ENCODE measurements around the gene UBE2E3.

Gene UBE2E3

GRCh38 chr2:180971811-180972210 lies 8.6 kb upstream of the UBE2E3 start:
- H3K14ac ChIP-seq (ENCODE audit: low read length in 2 of 2) = no peak overlapping the region

DNA sequence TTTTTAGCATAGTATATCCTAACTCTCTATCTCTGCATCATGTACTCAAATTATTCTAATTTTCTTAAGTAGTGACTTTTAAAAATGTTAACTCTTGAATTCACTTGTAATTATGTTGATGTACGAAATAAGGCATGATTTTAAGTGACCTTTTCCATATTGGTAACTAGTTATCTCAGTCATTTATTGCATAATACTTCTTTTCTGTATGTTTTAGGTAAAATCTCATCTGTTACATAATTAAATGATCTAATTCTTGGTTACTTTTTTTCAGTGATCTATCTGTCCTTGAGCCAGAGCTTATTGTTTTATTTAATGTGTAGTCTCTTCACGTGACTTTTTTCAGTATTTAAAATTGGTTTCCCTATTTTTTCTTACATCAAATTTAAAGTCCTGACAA lies 4.8 kb upstream of the UBE2E3 start:
- Histone ChIP-seq H4K8ac (ENCODE audit: low read length) (no peak overlapping the region), H3K4me1 (ENCODE audit: control insufficient read depth, insufficient read depth, low read depth, low read length) (peaks cover 3% of the 10 kb centered on the region), H3K14ac (ENCODE audit: low read length in 2 of 2) (no peak overlapping the region), H2AK5ac (ENCODE audit: low read length, severe bottlenecking) (no peak overlapping the region), H3K4me2 (ENCODE audit: low read length, poor library complexity, severe bottlenecking) (no peak overlapping the region), H4K91ac (ENCODE audit: low read length) (no peak overlapping the region), H3K18ac (ENCODE audit: low read depth in 1 of 2, low read length in 2 of 2) (no peak overlapping the region), H3K4ac (ENCODE audit: low read depth in 1 of 2, low read length in 2 of 2) (no peak overlapping the region), H3K27ac (ENCODE audit: low read length, poor library complexity, severe bottlenecking) (no peak overlapping the region), H2BK12ac (ENCODE audit: low read length in 2 of 2) (no peak overlapping the region), H2BK120ac (ENCODE audit: low read depth, low read length) (no peak overlapping the region), H3K27me3 (ENCODE audit: control insufficient read depth in 1 of 2, insufficient read depth in 1 of 2, low read length in 2 of 2) (no peaks in the 10 kb centered on the region), H3K23ac (ENCODE audit: low read length in 2 of 2) (no peak overlapping the region), H3K4me3 (ENCODE audit: insufficient read depth in 1 of 2, low read depth in 1 of 2, low read length in 2 of 2) (no peak overlapping the region), H2BK5ac (ENCODE audit: low read depth, low read length, poor library complexity, severe bottlenecking) (no peak overlapping the region), H3K36me3 (ENCODE audit: control insufficient read depth in 1 of 2, insufficient read depth in 2 of 2, low read depth in 1 of 2, low read length in 2 of 2) (no peaks in the 10 kb centered on the region), H3K9me3 (ENCODE audit: control insufficient read depth, low read length) (no peaks in the 10 kb centered on the region), H2BK15ac (ENCODE audit: low read depth, poor library complexity, severe bottlenecking) (no peak overlapping the region), H2AFZ (ENCODE audit: low read depth, low read length) (no peak overlapping the region), H3K79me1 (replicated peaks; ENCODE audit: low read length, poor library complexity, severe bottlenecking) (no peaks in the 10 kb centered on the region), H3K9ac (ENCODE audit: low read length) (no peak overlapping the region)
- no CpG with 5 or more reads among the region's 2 CpGs for WGBS
- DNase-seq = no peak

More at GRCh38 chr2:180971811-180972210, 8.6 kb upstream of the UBE2E3 start:
- Histone ChIP-seq H3K4me3 (ENCODE audit: insufficient read depth in 1 of 2, low read depth in 1 of 2, low read length in 2 of 2) (no peak overlapping the region), H2BK15ac (ENCODE audit: low read depth, poor library complexity, severe bottlenecking) (no peak overlapping the region), H3K36me3 (ENCODE audit: control insufficient read depth in 1 of 2, insufficient read depth in 2 of 2, low read depth in 1 of 2, low read length in 2 of 2) (no peaks in the 10 kb centered on the region), H3K4me1 (ENCODE audit: control insufficient read depth, insufficient read depth, low read depth, low read length) (no peaks in the 10 kb centered on the region), H2BK120ac (ENCODE audit: low read depth, low read length) (no peak overlapping the region), H3K27ac (ENCODE audit: low read length, poor library complexity, severe bottlenecking) (no peak overlapping the region), H3K23ac (ENCODE audit: low read length in 2 of 2) (no peak overlapping the region), H4K91ac (ENCODE audit: low read length) (no peak overlapping the region), H3K4me2 (ENCODE audit: low read length, poor library complexity, severe bottlenecking) (no peak overlapping the region), H2AFZ (ENCODE audit: low read depth, low read length) (no peak overlapping the region), H3K18ac (ENCODE audit: low read depth in 1 of 2, low read length in 2 of 2) (no peak overlapping the region), H3K27me3 (ENCODE audit: control insufficient read depth in 1 of 2, insufficient read depth in 1 of 2, low read length in 2 of 2) (no peaks in the 10 kb centered on the region), H3K4ac (ENCODE audit: low read depth in 1 of 2, low read length in 2 of 2) (no peak overlapping the region), H2BK12ac (ENCODE audit: low read length in 2 of 2) (no peak overlapping the region), H2BK5ac (ENCODE audit: low read depth, low read length, poor library complexity, severe bottlenecking) (no peak overlapping the region), H3K9ac (ENCODE audit: low read length) (no peak overlapping the region), H3K9me3 (ENCODE audit: control insufficient read depth, low read length) (no peaks in the 10 kb centered on the region), H4K8ac (ENCODE audit: low read length) (no peak overlapping the region), H2AK5ac (ENCODE audit: low read length, severe bottlenecking) (no peak overlapping the region), H3K79me1 (replicated peaks; ENCODE audit: low read length, poor library complexity, severe bottlenecking) (no peaks in the 10 kb centered on the region)
- DNase-seq = no peak
- no CpG with 5 or more reads among the region's 1 CpG for WGBS

GRCh38 chr2:180978903-180979748 lies 1.3 kb upstream of the UBE2E3 start:
- Histone ChIP-seq H3K79me1 (replicated peaks; ENCODE audit: low read length, poor library complexity, severe bottlenecking) (no peaks in the 10 kb centered on the region), H3K4me2 (ENCODE audit: low read length, poor library complexity, severe bottlenecking) (peak overlapping the region; percentile 87), H3K4ac (ENCODE audit: low read depth in 1 of 2, low read length in 2 of 2) (peak overlapping the region in 1 of 2 experiments; percentile 98), H3K4me1 (ENCODE audit: control insufficient read depth, insufficient read depth, low read depth, low read length) (peaks cover 3% of the 10 kb centered on the region), H3K18ac (ENCODE audit: low read depth in 1 of 2, low read length in 2 of 2) (peak overlapping the region in 1 of 2 experiments; percentile 100), H2BK12ac (ENCODE audit: low read length in 2 of 2) (peak overlapping the region in 1 of 2 experiments; percentile 23), H3K4me3 (ENCODE audit: insufficient read depth in 1 of 2, low read depth in 1 of 2, low read length in 2 of 2) (peak overlapping the region in 1 of 2 experiments; percentile 77), H4K8ac (ENCODE audit: low read length) (peak overlapping the region; percentile 41), H3K27me3 (ENCODE audit: control insufficient read depth in 1 of 2, insufficient read depth in 1 of 2, low read length in 2 of 2) (no peaks in the 10 kb centered on the region), H4K91ac (ENCODE audit: low read length) (no peak overlapping the region), H2BK120ac (ENCODE audit: low read depth, low read length) (no peak overlapping the region), H3K14ac (ENCODE audit: low read length in 2 of 2) (no peak overlapping the region), H3K27ac (ENCODE audit: low read length, poor library complexity, severe bottlenecking) (peak overlapping the region; percentile 99), H2BK5ac (ENCODE audit: low read depth, low read length, poor library complexity, severe bottlenecking) (no peak overlapping the region), H3K9ac (ENCODE audit: low read length) (peak overlapping the region; percentile 84), H3K36me3 (ENCODE audit: control insufficient read depth in 1 of 2, insufficient read depth in 2 of 2, low read depth in 1 of 2, low read length in 2 of 2) (peaks cover 0 to 16% of the 10 kb centered on the region in 2 experiments), H2AK5ac (ENCODE audit: low read length, severe bottlenecking) (peak overlapping the region; percentile 77), H3K9me3 (ENCODE audit: control insufficient read depth, low read length) (no peaks in the 10 kb centered on the region), H3K23ac (ENCODE audit: low read length in 2 of 2) (no peak overlapping the region), H2AFZ (ENCODE audit: low read depth, low read length) (no peak overlapping the region), H2BK15ac (ENCODE audit: low read depth, poor library complexity, severe bottlenecking) (no peak overlapping the region)
- 49% methylated on average over 6 of the region's 7 CpGs for WGBS
- peak; percentile 79 for DNase-seq

DNA sequence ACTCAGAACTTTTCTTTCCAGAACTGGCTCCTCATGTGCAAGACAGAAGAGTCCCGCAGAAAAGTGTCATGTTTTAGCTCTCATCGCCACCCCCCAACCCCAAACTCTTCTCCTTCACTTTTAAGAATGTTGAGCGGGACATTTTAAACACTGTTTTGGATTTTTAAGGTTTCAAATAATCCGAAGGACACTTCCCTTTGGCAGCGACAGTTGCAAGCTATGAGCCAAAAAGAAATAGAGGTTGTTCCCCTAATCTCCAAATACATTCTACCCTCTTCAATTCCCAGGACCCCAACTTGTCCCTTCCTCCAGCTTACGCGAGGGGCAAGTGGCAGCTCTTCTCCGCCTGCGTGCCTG lies 678 bp upstream of the UBE2E3 start:
- peak overlapping the region; percentile 72 for H2AFZ ChIP-seq (ENCODE audit: low read depth, low read length)
- no peak overlapping the region for H3K23ac ChIP-seq (ENCODE audit: low read length in 2 of 2)
- WGBS = 33% methylated on average over 7 of the region's 9 CpGs

More for the DNA sequence above, 678 bp upstream of the UBE2E3 start:
- peaks cover 0 to 22% of the 10 kb centered on the region in 2 experiments for H3K36me3 ChIP-seq (ENCODE audit: control insufficient read depth in 1 of 2, insufficient read depth in 2 of 2, low read depth in 1 of 2, low read length in 2 of 2)
- H4K8ac ChIP-seq (ENCODE audit: low read length) = peak overlapping the region; percentile 100
- H3K79me1 ChIP-seq (replicated peaks; ENCODE audit: low read length, poor library complexity, severe bottlenecking) = no peaks in the 10 kb centered on the region
- H3K14ac ChIP-seq (ENCODE audit: low read length in 2 of 2) = peak overlapping the region in 1 of 2 experiments; percentile 53
- H3K4me1 ChIP-seq (ENCODE audit: control insufficient read depth, insufficient read depth, low read depth, low read length) = peaks cover 3% of the 10 kb centered on the region
- H3K4me2 ChIP-seq (ENCODE audit: low read length, poor library complexity, severe bottlenecking) = peak overlapping the region; percentile 87
- H2BK120ac ChIP-seq (ENCODE audit: low read depth, low read length) = peak overlapping the region; percentile 99
- H3K27ac ChIP-seq (ENCODE audit: low read length, poor library complexity, severe bottlenecking) = peak overlapping the region; percentile 99
- peak overlapping the region; percentile 98 for H2BK15ac ChIP-seq (ENCODE audit: low read depth, poor library complexity, severe bottlenecking)
- H3K4ac ChIP-seq (ENCODE audit: low read depth in 1 of 2, low read length in 2 of 2) = peak overlapping the region; percentile 95 to 98
- peak overlapping the region; percentile 84 for H3K9ac ChIP-seq (ENCODE audit: low read length)
- no peak for DNase-seq
- no peaks in the 10 kb centered on the region for H3K9me3 ChIP-seq (ENCODE audit: control insufficient read depth, low read length)
- H2BK12ac ChIP-seq (ENCODE audit: low read length in 2 of 2) = peak overlapping the region; percentile 54 to 89
- H4K91ac ChIP-seq (ENCODE audit: low read length) = peak overlapping the region; percentile 97
- H2AK5ac ChIP-seq (ENCODE audit: low read length, severe bottlenecking) = peak overlapping the region; percentile 81
- H3K27me3 ChIP-seq (ENCODE audit: control insufficient read depth in 1 of 2, insufficient read depth in 1 of 2, low read length in 2 of 2) = no peaks in the 10 kb centered on the region
- peak overlapping the region; percentile 95 to 100 for H3K18ac ChIP-seq (ENCODE audit: low read depth in 1 of 2, low read length in 2 of 2)
- peak overlapping the region; percentile 96 for H2BK5ac ChIP-seq (ENCODE audit: low read depth, low read length, poor library complexity, severe bottlenecking)
- peak overlapping the region; percentile 74 to 77 for H3K4me3 ChIP-seq (ENCODE audit: insufficient read depth in 1 of 2, low read depth in 1 of 2, low read length in 2 of 2)

Measured in mesenchymal stem cell (in vitro differentiated cells and primary cell).